Activated naive CD8-positive, alpha-beta T cell treated with anti-CD3 and anti-CD28 coated beads for 36 hours (primary cell): ENCODE results near the gene NDUFAF3. TPM values are rescaled to one million over a fixed set of nuclear protein-coding genes. Genes with fewer than 3 reads are reported as not detected.

Experiments
- DNase-seq: peaks from one replicate; pipeline ENCODE4 v3.0.0; 2021
- H3K27ac Mint-ChIP-seq: one replicate; pipeline ENCODE4 v1.8.0; 2022; ENCODE audit warnings: mild to moderate bottlenecking, moderate library complexity, mixed read lengths
- H3K27me3 Mint-ChIP-seq: one replicate; pipeline ENCODE4 v1.8.0; 2022; ENCODE audit warnings: mild to moderate bottlenecking, mixed read lengths
- H3K36me3 Mint-ChIP-seq: one replicate; pipeline ENCODE4 v1.8.0; 2021; ENCODE audit warnings: mild to moderate bottlenecking, mixed read lengths
- H3K4me1 Mint-ChIP-seq: one replicate; pipeline ENCODE4 v1.8.0; 2021; ENCODE audit warnings: mixed read lengths
- H3K4me3 Mint-ChIP-seq: one replicate; pipeline ENCODE4 v1.8.0; 2022; ENCODE audit warnings: mild to moderate bottlenecking, moderate library complexity, mixed read lengths
- H3K9me3 Mint-ChIP-seq: one replicate; pipeline ENCODE4 v1.8.0; 2022; ENCODE audit warnings: mixed read lengths
- total RNA-seq, 2 experiments: library from RNA; stranded (reverse); gene quantifications; one replicate each; pipeline ENCODE4 v1.2.3, GENCODE V29; 2021

NDUFAF3 gene
- total RNA-seq, 2 experiments from 2014 or later = 82.0 to 82.5 TPM

DNA sequence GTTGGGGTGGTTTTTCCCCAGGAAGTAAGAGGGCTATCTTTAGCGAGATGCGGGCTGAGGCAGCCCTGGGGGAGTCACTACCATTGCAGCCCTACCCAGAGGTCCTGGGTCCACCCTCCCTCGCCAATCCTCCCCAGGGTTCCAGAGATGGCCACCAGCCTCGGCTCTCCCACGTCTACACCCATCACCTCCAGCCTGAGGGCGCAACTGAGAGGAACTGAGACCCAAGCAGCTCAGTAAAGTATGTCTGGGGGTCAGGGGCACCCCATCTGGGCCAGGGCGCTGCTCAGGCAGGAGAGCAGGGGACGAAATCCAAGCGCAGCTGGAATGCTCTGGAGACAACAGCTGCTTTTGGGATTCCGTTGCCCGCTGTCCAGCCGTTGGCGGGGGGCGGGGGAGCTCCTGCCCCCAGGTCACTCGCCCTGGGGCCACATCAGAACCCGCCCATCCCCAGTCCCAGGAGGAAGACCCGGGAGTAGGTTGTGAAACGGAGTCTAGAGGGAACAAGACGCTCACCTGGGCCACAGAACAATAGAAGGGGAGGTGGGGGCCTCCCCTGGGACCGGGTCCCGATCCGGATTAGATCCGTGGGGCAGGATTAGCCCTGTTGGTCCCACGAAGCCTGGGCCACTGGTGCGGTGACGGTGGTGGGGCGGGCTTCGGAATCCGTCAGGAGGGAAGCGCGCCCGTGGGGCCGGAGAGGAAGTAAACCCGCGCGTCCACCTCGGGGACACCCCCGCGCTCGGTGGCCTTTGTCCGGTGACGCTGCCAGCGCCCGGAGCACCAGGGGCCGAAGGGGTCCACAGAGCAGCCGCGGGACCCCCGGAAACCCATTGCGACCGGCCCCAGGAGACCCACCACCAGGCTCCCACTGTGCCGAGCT, 1.4 kb upstream of the NDUFAF3 start:
- DNase-seq = peak; percentile 34
- Mint-ChIP-seq H3K4me3 (peak overlapping the region; percentile 94), H3K36me3 (peaks cover 26% of the 10 kb centered on the region), H3K4me1 (peaks cover 42% of the 10 kb centered on the region), H3K9me3 (no peaks in the 10 kb centered on the region), H3K27ac (peak overlapping the region; percentile 97), H3K27me3 (peaks cover 3% of the 10 kb centered on the region)

GRCh38 chr3:49021213-49021812, 608 bp upstream of the NDUFAF3 start:
- H3K4me1 Mint-ChIP-seq = peaks cover 48% of the 10 kb centered on the region
- peak; percentile 99 for DNase-seq
- H3K36me3 Mint-ChIP-seq = peaks cover 29% of the 10 kb centered on the region
- H3K27me3 Mint-ChIP-seq = peaks cover 3% of the 10 kb centered on the region
- H3K9me3 Mint-ChIP-seq = no peaks in the 10 kb centered on the region
- peak overlapping the region; percentile 97 for H3K27ac Mint-ChIP-seq
- peak overlapping the region; percentile 94 for H3K4me3 Mint-ChIP-seq

- peak; percentile 28 for DNase-seq
- H3K36me3 Mint-ChIP-seq = peaks cover 41% of the 10 kb centered on the region
- H3K27me3 Mint-ChIP-seq = peaks cover 3% of the 10 kb centered on the region
- H3K9me3 Mint-ChIP-seq = no peaks in the 10 kb centered on the region
- peak overlapping the region; percentile 97 for H3K27ac Mint-ChIP-seq
- peaks cover 56% of the 10 kb centered on the region for H3K4me1 Mint-ChIP-seq
- peak overlapping the region; percentile 95 for H3K4me3 Mint-ChIP-seq
Measured at GRCh38 chr3:49022688-49023171, 809 bp downstream of the NDUFAF3 start.

DNA sequence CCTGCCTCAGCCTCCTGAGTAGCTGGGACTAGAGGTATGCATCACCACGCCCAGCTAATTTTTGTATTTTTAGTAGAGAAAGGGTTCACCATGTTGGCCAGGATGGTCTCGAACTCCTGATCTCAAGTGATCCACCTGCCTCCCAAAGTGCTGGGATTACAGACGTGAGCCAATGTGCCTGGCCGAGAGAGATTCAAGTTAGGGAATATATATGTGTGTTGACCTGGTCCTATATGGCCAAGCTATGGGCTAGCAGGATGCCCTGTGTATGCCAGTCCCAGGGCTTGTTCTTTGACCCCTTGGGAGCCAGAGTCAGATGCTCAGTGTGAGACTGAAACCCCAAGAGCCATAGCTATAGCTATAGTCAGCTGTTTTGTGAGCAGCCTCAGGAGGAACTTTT, 1.9 kb downstream of the NDUFAF3 start:
- Mint-ChIP-seq H3K9me3 (no peaks in the 10 kb centered on the region), H3K27me3 (peaks cover 3% of the 10 kb centered on the region), H3K4me1 (peaks cover 64% of the 10 kb centered on the region), H3K4me3 (peak overlapping the region; percentile 95), H3K36me3 (peaks cover 52% of the 10 kb centered on the region), H3K27ac (peak overlapping the region; percentile 48)
- no peak for DNase-seq

DNA sequence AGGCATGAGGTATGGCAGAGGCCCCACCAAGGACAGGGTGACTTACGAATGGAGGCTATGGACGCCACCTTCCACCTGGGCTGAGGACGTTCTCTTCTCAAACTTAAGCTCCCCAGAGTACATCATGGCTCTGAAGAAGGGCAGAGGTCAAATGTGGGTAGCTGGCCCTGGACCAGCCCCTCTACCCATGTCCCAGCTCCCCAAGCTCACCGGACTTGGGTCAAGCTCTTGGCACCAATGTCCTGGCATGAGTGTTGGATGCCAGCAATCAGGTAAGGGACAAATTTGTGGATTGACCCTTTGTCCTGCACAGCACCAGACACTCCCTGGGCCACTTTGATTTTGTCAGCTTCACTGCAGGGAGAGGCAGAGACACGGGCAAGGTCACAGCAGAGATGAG, 2.5 kb downstream of the NDUFAF3 start:
- H3K9me3 Mint-ChIP-seq = no peaks in the 10 kb centered on the region
- H3K36me3 Mint-ChIP-seq = peaks cover 58% of the 10 kb centered on the region

DNA sequence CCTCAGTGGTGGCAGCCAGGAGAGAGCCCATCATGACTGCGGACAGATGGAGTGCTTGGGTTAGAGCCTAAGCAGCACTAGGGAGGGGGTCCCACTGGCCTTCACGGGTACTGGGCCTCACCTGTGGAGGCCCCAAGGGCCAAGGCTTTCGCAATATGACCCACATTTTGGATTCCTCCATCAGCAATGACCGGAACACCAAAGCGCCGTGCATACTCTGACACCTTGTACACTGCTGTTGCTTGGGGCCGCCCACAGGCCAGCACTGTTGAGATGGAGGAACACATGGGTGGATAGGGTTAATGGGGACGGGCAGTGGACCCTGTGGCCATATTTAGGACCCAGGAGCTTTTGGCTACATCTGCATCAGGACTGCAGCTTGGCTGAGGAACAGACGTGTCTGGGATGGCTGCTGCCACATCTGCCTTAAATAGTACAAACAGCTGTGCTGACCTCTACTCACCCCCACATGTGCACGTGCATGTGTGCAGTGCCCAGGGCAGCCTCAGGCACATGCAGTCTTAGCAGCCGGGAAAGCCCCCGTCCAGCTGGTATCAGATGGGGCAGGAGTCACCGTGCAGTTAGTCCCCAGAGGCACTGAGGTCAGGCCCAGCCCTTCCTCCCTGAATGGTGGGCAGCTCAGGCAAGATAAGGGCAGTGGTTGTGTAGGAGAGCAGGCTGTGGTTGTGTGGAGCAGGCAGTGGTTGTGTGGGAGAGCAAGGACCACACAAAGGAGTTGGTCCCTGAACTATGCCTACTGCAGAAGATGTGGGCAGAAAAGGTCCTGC, 3.3 kb downstream of the NDUFAF3 start:
- Mint-ChIP-seq H3K9me3 (no peaks in the 10 kb centered on the region), H3K27me3 (peaks cover 3% of the 10 kb centered on the region), H3K4me1 (peaks cover 62% of the 10 kb centered on the region), H3K36me3 (peaks cover 60% of the 10 kb centered on the region), H3K27ac (peak overlapping the region; percentile 34), H3K4me3 (peak overlapping the region; percentile 16)
- DNase-seq = no peak

More for the DNA sequence above, 2.5 kb downstream of the NDUFAF3 start:
- H3K4me3 Mint-ChIP-seq = peak overlapping the region; percentile 95
- H3K27ac Mint-ChIP-seq = peak overlapping the region; percentile 34
- H3K27me3 Mint-ChIP-seq = peaks cover 3% of the 10 kb centered on the region
- H3K4me1 Mint-ChIP-seq = peaks cover 66% of the 10 kb centered on the region
- DNase-seq = no peak

GRCh38 chr3:49025793-49026520, 4.0 kb downstream of the NDUFAF3 start:
- H3K27me3 Mint-ChIP-seq = peaks cover 3% of the 10 kb centered on the region
- H3K9me3 Mint-ChIP-seq = no peaks in the 10 kb centered on the region
- peaks cover 60% of the 10 kb centered on the region for H3K36me3 Mint-ChIP-seq
- peak overlapping the region; percentile 22 for H3K4me3 Mint-ChIP-seq
- peaks cover 61% of the 10 kb centered on the region for H3K4me1 Mint-ChIP-seq
- DNase-seq = no peak
- H3K27ac Mint-ChIP-seq = peak overlapping the region; percentile 57

DNA sequence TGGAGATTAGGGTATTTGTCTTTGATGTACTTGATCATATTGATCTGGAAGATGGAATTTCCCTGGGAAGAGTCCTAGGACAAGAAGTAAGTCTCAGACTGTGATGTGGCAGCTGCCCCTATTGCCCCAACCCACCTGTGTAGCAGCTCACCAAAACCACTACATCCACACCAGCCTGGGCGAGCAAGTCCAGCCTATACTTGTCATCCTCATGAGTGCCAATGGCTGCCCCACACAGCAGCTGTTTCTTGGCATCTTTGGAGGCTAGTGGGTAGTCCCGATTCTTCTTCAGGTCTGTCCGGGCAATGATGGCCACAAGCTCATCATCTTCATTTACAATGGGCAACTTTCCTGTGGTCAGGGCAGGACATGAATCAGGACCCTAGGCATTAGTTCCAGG, 4.6 kb downstream of the NDUFAF3 start:
- H3K36me3 Mint-ChIP-seq = peaks cover 61% of the 10 kb centered on the region
- no peaks in the 10 kb centered on the region for H3K9me3 Mint-ChIP-seq
- no peaks in the 10 kb centered on the region for H3K27me3 Mint-ChIP-seq
- no peak for DNase-seq
- H3K4me3 Mint-ChIP-seq = peak overlapping the region; percentile 97
- H3K4me1 Mint-ChIP-seq = peaks cover 58% of the 10 kb centered on the region
- peak overlapping the region; percentile 57 for H3K27ac Mint-ChIP-seq

- Mint-ChIP-seq H3K36me3 (peaks cover 62% of the 10 kb centered on the region), H3K4me3 (peak overlapping the region; percentile 97), H3K4me1 (peaks cover 58% of the 10 kb centered on the region), H3K27me3 (no peaks in the 10 kb centered on the region), H3K9me3 (no peaks in the 10 kb centered on the region), H3K27ac (peak overlapping the region; percentile 99)
- DNase-seq = no peak
Measured at GRCh38 chr3:49027634-49028033, 5.7 kb downstream of the NDUFAF3 start.

GRCh38 chr3:49028298-49028672, 6.4 kb downstream of the NDUFAF3 start:
- H3K27me3 Mint-ChIP-seq = no peaks in the 10 kb centered on the region
- H3K27ac Mint-ChIP-seq = peak overlapping the region; percentile 99
- no peaks in the 10 kb centered on the region for H3K9me3 Mint-ChIP-seq
- peak overlapping the region; percentile 97 for H3K4me3 Mint-ChIP-seq
- peaks cover 54% of the 10 kb centered on the region for H3K4me1 Mint-ChIP-seq
- peaks cover 55% of the 10 kb centered on the region for H3K36me3 Mint-ChIP-seq
- no peak for DNase-seq

DNA sequence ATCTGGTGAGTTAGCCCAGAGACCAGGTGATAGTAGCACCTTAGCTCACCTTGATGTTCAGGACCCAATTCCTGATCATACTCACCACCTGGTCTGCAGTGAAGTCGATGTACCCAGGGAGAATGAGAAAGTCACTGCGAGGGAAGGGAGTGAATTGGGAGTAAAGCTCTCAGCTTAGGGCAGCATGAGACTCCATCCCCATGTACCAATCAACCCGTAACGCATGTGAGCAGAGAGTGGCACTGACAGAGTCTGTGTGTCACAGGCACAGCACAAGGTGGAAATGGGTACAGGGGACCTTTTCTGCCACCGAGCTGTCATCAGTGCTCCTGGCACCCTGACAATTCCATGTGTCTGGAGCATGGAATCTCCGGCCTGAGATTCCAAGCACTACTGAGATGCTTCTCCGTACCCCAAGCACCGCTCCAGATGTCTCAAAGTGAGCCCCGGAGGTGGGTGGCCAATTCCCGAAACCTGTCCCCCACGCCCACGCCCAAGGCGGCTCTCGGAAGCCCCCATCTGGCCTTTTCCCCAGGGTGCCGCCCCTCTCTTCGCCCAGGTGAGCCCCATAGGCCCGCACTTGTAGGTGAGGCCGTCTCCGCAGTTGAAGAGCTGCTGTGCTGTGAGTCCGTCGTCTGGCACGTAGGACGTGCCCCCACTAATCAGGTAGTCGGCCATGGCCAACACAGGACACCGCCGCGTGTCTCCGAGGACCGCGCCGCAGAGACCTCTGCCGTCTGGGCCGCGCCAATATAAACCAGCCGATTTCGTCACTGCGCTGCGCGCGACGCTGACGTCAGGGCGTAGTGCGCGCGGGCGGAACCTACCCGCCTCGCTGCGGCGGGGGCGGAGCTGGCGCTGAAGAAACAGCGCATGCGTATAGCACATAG, 7.0 kb downstream of the NDUFAF3 start, which contains the start of gene IMPDH2:
TSS of gene IMPDH2 (minus strand) at position 726 of the 890 bp plus-strand sequence. CDS start at position 678, 48 bp downstream.
- Mint-ChIP-seq H3K9me3 (no peaks in the 10 kb centered on the region), H3K4me3 (peak within 1 kb of the TSS; percentile 97), H3K27ac (peak within 1 kb of the TSS; percentile 99), H3K4me1 (peaks cover 48% of the 10 kb centered on the region), H3K36me3 (peaks cover 49% of the 10 kb centered on the region), H3K27me3 (no peaks in the 10 kb centered on the region)
- DNase-seq = peak; percentile 94

DNA sequence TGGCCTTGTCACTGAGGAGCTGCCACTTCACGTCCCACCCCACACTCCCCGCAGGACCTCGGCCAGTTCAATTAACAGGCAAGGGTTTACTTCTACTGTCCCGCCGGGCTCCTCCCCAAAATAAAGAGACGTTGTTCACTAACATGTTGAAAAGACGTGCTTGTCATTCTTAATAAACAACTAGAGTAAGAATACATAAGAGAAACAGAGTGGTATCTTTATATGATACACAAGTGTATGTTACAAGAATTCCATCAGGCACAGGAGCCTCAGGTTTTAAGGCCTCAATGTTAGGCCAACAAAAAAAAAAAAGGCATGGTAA, 7.6 kb downstream of the NDUFAF3 start:
- Mint-ChIP-seq H3K27ac (peak overlapping the region; percentile 99), H3K4me1 (peaks cover 44% of the 10 kb centered on the region)
- DNase-seq = no peak

DNA sequence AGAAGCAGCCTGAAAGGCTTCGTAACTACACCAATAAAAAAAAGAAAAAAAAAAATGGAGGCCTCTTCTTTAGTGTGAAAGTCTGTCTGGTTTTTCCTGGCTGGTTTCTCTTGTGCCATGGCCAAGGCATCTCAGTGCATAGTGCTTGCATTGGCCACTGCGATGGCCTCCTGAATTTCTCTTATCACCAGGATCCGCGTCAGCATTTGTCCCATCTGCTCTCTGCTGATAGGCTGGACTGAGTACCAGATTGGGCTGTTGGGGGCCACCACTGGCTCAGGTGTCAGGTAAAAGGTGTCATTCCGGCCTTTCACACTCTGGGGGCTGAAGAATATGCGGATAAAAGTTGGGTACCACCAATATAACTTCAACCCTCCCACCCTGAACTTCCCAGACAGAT, 8.4 kb downstream of the NDUFAF3 start:
- H3K36me3 Mint-ChIP-seq = peaks cover 44% of the 10 kb centered on the region
- H3K9me3 Mint-ChIP-seq = no peaks in the 10 kb centered on the region
- no peak for DNase-seq
- H3K4me3 Mint-ChIP-seq = no peak overlapping the region
- H3K27me3 Mint-ChIP-seq = no peaks in the 10 kb centered on the region
- H3K27ac Mint-ChIP-seq = no peak overlapping the region
- peaks cover 36% of the 10 kb centered on the region for H3K4me1 Mint-ChIP-seq

More for the DNA sequence above, 7.6 kb downstream of the NDUFAF3 start:
- H3K9me3 Mint-ChIP-seq = no peaks in the 10 kb centered on the region
- H3K27me3 Mint-ChIP-seq = no peaks in the 10 kb centered on the region
- H3K4me3 Mint-ChIP-seq = peak overlapping the region; percentile 97
- peaks cover 44% of the 10 kb centered on the region for H3K36me3 Mint-ChIP-seq
